ENCODE measurements around the gene ERVW-1. TPM values are rescaled to one million over a fixed set of nuclear protein-coding genes. Genes with fewer than 3 reads are reported as not detected.

ERVW-1 gene
- polyA plus RNA-seq, 3 donors: not detected

DNA sequence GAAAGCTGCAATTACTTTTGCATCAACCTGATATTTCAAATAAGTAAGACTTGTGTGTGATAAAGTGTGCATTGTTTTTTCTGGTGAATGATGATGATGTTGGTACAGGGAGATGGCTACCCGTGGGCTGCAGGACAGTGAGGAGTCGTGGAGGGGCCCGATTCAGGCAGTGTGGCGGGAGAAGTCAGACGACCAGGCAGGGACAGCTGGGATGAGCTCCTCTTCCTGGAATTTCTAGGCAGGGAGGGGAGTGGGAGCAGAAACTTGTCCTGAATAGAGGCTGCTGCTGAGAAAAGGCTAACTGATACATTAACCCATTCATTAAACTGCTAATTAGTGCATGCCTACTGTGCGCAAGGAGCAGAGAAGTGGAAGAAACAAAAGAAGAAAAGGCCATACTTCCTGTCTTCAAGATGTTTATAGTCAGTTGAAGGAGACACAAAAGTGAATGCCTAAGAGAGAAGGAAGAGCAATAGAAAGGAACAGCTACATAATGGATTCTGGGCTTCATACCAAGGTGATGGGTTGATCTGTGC, 39.7 kb downstream of the ERVW-1 start:
- no peaks in the 10 kb centered on the region for H3K36me3 ChIP-seq (replicated peaks in 1 of 2; ENCODE audit: control insufficient read depth in 1 of 2, insufficient read depth in 2 of 2, low read length in 2 of 2)
- no peak overlapping the region for H3K27ac Mint-ChIP-seq
- H3K4me1 Mint-ChIP-seq: no peaks in the 10 kb centered on the region
- peaks cover 4 to 8% (median 6%) of the 10 kb centered on the region in 7 donors for H3K9me3 Mint-ChIP-seq
- TF ChIP-seq, protein P1, sequence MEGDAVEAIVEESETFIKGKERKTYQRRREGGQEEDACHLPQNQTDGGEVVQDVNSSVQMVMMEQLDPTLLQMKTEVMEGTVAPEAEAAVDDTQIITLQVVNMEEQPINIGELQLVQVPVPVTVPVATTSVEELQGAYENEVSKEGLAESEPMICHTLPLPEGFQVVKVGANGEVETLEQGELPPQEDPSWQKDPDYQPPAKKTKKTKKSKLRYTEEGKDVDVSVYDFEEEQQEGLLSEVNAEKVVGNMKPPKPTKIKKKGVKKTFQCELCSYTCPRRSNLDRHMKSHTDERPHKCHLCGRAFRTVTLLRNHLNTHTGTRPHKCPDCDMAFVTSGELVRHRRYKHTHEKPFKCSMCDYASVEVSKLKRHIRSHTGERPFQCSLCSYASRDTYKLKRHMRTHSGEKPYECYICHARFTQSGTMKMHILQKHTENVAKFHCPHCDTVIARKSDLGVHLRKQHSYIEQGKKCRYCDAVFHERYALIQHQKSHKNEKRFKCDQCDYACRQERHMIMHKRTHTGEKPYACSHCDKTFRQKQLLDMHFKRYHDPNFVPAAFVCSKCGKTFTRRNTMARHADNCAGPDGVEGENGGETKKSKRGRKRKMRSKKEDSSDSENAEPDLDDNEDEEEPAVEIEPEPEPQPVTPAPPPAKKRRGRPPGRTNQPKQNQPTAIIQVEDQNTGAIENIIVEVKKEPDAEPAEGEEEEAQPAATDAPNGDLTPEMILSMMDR (IDR thresholded peaks at IDR 0.05): no peak
- no peak for DNase-seq
- H3K4me3 Mint-ChIP-seq: no peak overlapping the region
- H3K9me3 ChIP-seq (replicated peaks in 1 of 2; ENCODE audit: control insufficient read depth in 1 of 2, insufficient read depth in 1 of 2, low read length in 2 of 2): no peaks in the 10 kb centered on the region
- no peak overlapping the region for H2AFZ ChIP-seq (ENCODE audit: insufficient read depth, low read depth, low read length, poor library complexity, severe bottlenecking)
- H3K27me3 Mint-ChIP-seq (ENCODE audit: low read depth in 3 of 3): peaks cover 2 to 5% (median 5%) of the 10 kb centered on the region in 3 donors
- H3K27ac ChIP-seq (ENCODE audit: low read depth in 1 of 2, low read length in 2 of 2): no peak overlapping the region
- H3K4me3 ChIP-seq (replicated peaks in 1 of 3; ENCODE audit: low read depth in 2 of 3, low read length in 3 of 3): no peak overlapping the region
- no peak overlapping the region for H3K9ac ChIP-seq (ENCODE audit: insufficient read depth, low read length, poor library complexity, severe bottlenecking)
- H4K20me1 ChIP-seq (ENCODE audit: insufficient read depth, low read length): no peaks in the 10 kb centered on the region
- H3K36me3 Mint-ChIP-seq: no peaks in the 10 kb centered on the region
- WGBS (ENCODE audit: insufficient coverage): 100% methylated on average over 3 of the region's 6 CpGs
- H3K79me2 ChIP-seq (ENCODE audit: insufficient read depth, low read length): no peaks in the 10 kb centered on the region
- no peaks in the 10 kb centered on the region for H3K4me1 ChIP-seq (ENCODE audit: control insufficient read depth in 1 of 2, insufficient read depth in 2 of 2, low read length in 2 of 2)
- no peaks in the 10 kb centered on the region for H3K27me3 ChIP-seq (ENCODE audit: control insufficient read depth in 2 of 2, insufficient read depth in 2 of 2, low read length in 2 of 2)
- intact Hi-C loops (cut with micrococcal nuclease): no loop called here
- no peak overlapping the region for H3K4me2 ChIP-seq (replicated peaks; ENCODE audit: extremely low read depth, low read length, poor library complexity, severe bottlenecking)

DNA sequence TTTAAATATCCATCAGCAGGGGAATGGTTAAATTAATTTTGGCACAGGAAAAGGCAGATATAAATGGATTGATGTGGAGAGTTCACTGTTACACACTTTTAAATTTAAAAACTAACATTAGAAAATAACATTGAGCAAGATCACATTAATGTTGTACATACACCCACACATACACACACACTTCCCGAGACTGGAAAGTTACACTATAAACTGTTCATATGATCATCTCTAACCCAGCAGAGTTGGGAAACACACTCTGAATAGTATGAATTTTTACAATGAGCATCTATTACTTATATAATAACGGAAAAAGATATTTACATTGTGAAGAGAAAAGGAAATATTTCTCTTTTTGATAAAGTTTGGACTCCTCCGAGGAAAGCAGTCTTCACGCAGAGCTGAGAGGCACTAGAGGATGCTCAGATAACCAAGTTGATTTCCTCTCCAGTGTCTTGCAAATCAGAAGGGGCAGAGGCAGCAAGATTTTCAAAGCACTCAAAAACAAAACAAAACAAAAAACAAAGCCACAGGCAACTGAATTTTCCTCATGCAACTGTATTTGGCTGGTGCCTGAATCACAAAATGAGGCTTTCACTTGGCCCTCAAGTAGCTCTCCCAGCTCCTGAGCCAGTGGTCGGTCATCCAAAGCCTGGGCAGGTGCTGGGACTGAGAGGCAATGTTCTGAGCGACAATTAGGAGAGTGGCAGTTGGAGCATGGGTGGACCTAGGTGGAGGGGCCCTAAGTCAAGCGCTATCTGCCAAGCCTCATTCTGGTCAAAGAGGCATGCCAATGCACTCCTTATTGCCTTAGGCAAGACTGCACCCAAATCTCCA, 40.9 kb downstream of the ERVW-1 start:
- Histone ChIP-seq H3K4me2 (replicated peaks; ENCODE audit: extremely low read depth, low read length, poor library complexity, severe bottlenecking) (no peak overlapping the region), H3K27ac (ENCODE audit: low read depth in 1 of 2, low read length in 2 of 2) (no peak overlapping the region), H3K79me2 (ENCODE audit: insufficient read depth, low read length) (no peaks in the 10 kb centered on the region), H2AFZ (ENCODE audit: insufficient read depth, low read depth, low read length, poor library complexity, severe bottlenecking) (no peak overlapping the region), H3K27me3 (ENCODE audit: control insufficient read depth in 2 of 2, insufficient read depth in 2 of 2, low read length in 2 of 2) (no peaks in the 10 kb centered on the region), H4K20me1 (ENCODE audit: insufficient read depth, low read length) (no peaks in the 10 kb centered on the region), H3K4me1 (ENCODE audit: control insufficient read depth in 1 of 2, insufficient read depth in 2 of 2, low read length in 2 of 2) (no peaks in the 10 kb centered on the region), H3K9ac (ENCODE audit: insufficient read depth, low read length, poor library complexity, severe bottlenecking) (no peak overlapping the region), H3K36me3 (replicated peaks in 1 of 2; ENCODE audit: control insufficient read depth in 1 of 2, insufficient read depth in 2 of 2, low read length in 2 of 2) (no peaks in the 10 kb centered on the region), H3K4me3 (replicated peaks in 1 of 3; ENCODE audit: low read depth in 2 of 3, low read length in 3 of 3) (no peak overlapping the region), H3K9me3 (replicated peaks in 1 of 2; ENCODE audit: control insufficient read depth in 1 of 2, insufficient read depth in 1 of 2, low read length in 2 of 2) (no peaks in the 10 kb centered on the region)
- intact Hi-C loops (cut with micrococcal nuclease): no loop called here
- no peaks in the 10 kb centered on the region for H3K36me3 Mint-ChIP-seq
- 96% methylated on average over 4 of the region's 7 CpGs for WGBS (ENCODE audit: insufficient coverage)
- no peak overlapping the region for H3K4me3 Mint-ChIP-seq
- peaks cover 0 to 2% (median 0%) of the 10 kb centered on the region in 7 donors for H3K9me3 Mint-ChIP-seq
- H3K4me1 Mint-ChIP-seq: no peaks in the 10 kb centered on the region
- H3K27ac Mint-ChIP-seq: no peak overlapping the region
- peaks cover 2 to 5% (median 5%) of the 10 kb centered on the region in 3 donors for H3K27me3 Mint-ChIP-seq (ENCODE audit: low read depth in 3 of 3)
- DNase-seq: no peak
- TF ChIP-seq, protein P1 (IDR thresholded peaks at IDR 0.05): no peak

All from CD14-positive monocyte (primary cell).